Naive thymus-derived CD8-positive, alpha-beta T cell (primary cell): Measurements from ENCODE around the gene SLC23A1. TPM values are rescaled to one million over a fixed set of nuclear protein-coding genes. Genes with fewer than 3 reads are reported as not detected.
A peak's percentile ranks its signal among the peaks of the same experiment; 100 is the strongest.

Experiments
- ATAC-seq, 2 donors: fragments of 150-1000 bp; cut with Tn5 transposase in 1 of 2; sonication (Bioruptor Pico), chemical (Tn5 transposase) in 1 of 2; 1 replicate in 1 of 2; 2 replicates in 1 of 2; pipeline ENCODE4 v1.10.0; 2021; ENCODE audit warnings: mild to moderate bottlenecking in 2 of 2, moderate library complexity in 2 of 2
- POLR2A ChIA-PET: fragments of 350-600 bp; sonication (Branson Sonifier 250); formaldehyde crosslinking; loops from one replicate; lab custom pipeline; 2021; ENCODE audit warnings: antibody characterized with exemption; lab: Charles Lee
- DNase-seq, 10 donors: peaks; one replicate each; pipeline versions ENCODE4 v3.0.0 to v3.0.0-alpha.2; 2020 to 2022
- H3K27ac Mint-ChIP-seq, 10 donors: one replicate each; pipeline ENCODE4 v1.8.0; 2020 to 2022; ENCODE audit warnings: mild to moderate bottlenecking in 10 of 10, mixed read lengths in 10 of 10, moderate library complexity in 4 of 10, inconsistent platforms in 1 of 10
- H3K27me3 Mint-ChIP-seq, 5 donors: one replicate each; pipeline ENCODE4 v1.8.0; 2021 to 2022; ENCODE audit warnings: mixed read lengths in 5 of 5
- H3K36me3 Mint-ChIP-seq, 3 donors: one replicate each; pipeline ENCODE4 v1.8.0; 2020 to 2022; ENCODE audit warnings: mixed read lengths in 3 of 3, mild to moderate bottlenecking in 2 of 3, inconsistent platforms in 1 of 3
- H3K4me1 Mint-ChIP-seq, 4 donors: one replicate each; pipeline ENCODE4 v1.8.0; 2021 to 2022; ENCODE audit warnings: mixed read lengths in 4 of 4
- H3K4me3 Mint-ChIP-seq, 10 donors: one replicate each; pipeline ENCODE4 v1.8.0; 2020 to 2022; ENCODE audit warnings: mild to moderate bottlenecking in 10 of 10, mixed read lengths in 10 of 10, moderate library complexity in 6 of 10, inconsistent platforms in 1 of 10
- H3K9me3 Mint-ChIP-seq, 9 donors: one replicate each; pipeline ENCODE4 v1.8.0; 2020 to 2022; ENCODE audit warnings: mixed read lengths in 9 of 9, mild to moderate bottlenecking in 3 of 9, inconsistent platforms in 1 of 9, moderate library complexity in 1 of 9
- polyA plus RNA-seq, 3 donors: library from polyadenylated mRNA; unstranded; fragments of 300-500 nt; fragmentation: Illumina TruSeq; gene quantifications; one replicate each; pipeline ENCODE4 v1.2.3, GENCODE V29; 2021
- total RNA-seq, 8 experiments: library from RNA in 2 of 8; stranded (reverse) in 2 of 8; gene quantifications; one replicate each; pipeline ENCODE4 v1.2.3 and lab custom pipeline; 2021 to 2026

The SLC23A1 gene
- total and polyA plus RNA-seq, 5 experiments from 2014 or later, result 0.15 to 0.34 TPM; not detected in 3

- Mint-ChIP-seq H3K9me3 (no peaks in the 10 kb centered on the region), H3K36me3 (no peaks in the 10 kb centered on the region), H3K4me3 (peak overlapping the region in 7 of 10 donors; percentile 11 to 93 (median 50)), H3K4me1 (peaks cover 23 to 71% (median 54%) of the 10 kb centered on the region in 4 donors), H3K27me3 (no peaks in the 10 kb centered on the region), H3K27ac (peak overlapping the region in 8 of 10 donors; percentile 43 to 96 (median 94))
- POLR2A ChIA-PET, result no interaction called here
- no peak for DNase-seq
- no peak for ATAC-seq
Measured at GRCh38 chr5:139386050-139386438, 2.9 kb upstream of the SLC23A1 start.

- Mint-ChIP-seq H3K27me3 (no peaks in the 10 kb centered on the region), H3K9me3 (no peaks in the 10 kb centered on the region), H3K4me1 (peaks cover 19 to 64% (median 47%) of the 10 kb centered on the region in 4 donors), H3K36me3 (no peaks in the 10 kb centered on the region), H3K4me3 (peak overlapping the region; percentile 83 to 93 (median 88)), H3K27ac (peak overlapping the region; percentile 88 to 96 (median 94))
- ATAC-seq, result peak; percentile 28 to 44
- peak in 3 of 10 donors; percentile 36 to 44 (median 39) for DNase-seq
- POLR2A ChIA-PET, result interaction anchor here (1.1 kb wide), 1 partner anchor 43 kb away, joined by 3 read pairs; no protein-coding TSS in a partner anchor
Measured at GRCh38 chr5:139385061-139386049, 2.3 kb upstream of the SLC23A1 start.

- ATAC-seq (peak in 1 of 2 donors; percentile 2), DNase-seq (no peak)
- Mint-ChIP-seq H3K4me3 (peak overlapping the region; percentile 83 to 93 (median 88)), H3K9me3 (no peaks in the 10 kb centered on the region), H3K27me3 (no peaks in the 10 kb centered on the region), H3K4me1 (peaks cover 15 to 57% (median 40%) of the 10 kb centered on the region in 4 donors), H3K36me3 (no peaks in the 10 kb centered on the region), H3K27ac (peak overlapping the region; percentile 88 to 96 (median 94))
- POLR2A ChIA-PET, result interaction anchor here (1.1 kb wide), 1 partner anchor 43 kb away, joined by 3 read pairs; no protein-coding TSS in a partner anchor
Measured at GRCh38 chr5:139384591-139385051, 1.5 kb upstream of the SLC23A1 start.

- Mint-ChIP-seq H3K36me3 (no peaks in the 10 kb centered on the region), H3K27ac (peak overlapping the region; percentile 88 to 96 (median 94)), H3K27me3 (no peaks in the 10 kb centered on the region), H3K4me3 (peak overlapping the region in 9 of 10 donors; percentile 83 to 93 (median 88)), H3K9me3 (no peaks in the 10 kb centered on the region), H3K4me1 (peaks cover 14 to 52% (median 36%) of the 10 kb centered on the region in 4 donors)
- ATAC-seq (no peak), DNase-seq (no peak)
- POLR2A ChIA-PET, result interaction anchor here (1.1 kb wide), 1 partner anchor 42 kb away, joined by 3 read pairs; no protein-coding TSS in a partner anchor
Measured at GRCh38 chr5:139383993-139384590, 995 bp upstream of the SLC23A1 start.

GRCh38 chr5:139382807-139383206 lies 290 bp downstream of the SLC23A1 start:
- Mint-ChIP-seq H3K27me3 (no peaks in the 10 kb centered on the region), H3K4me1 (peaks cover 13 to 42% (median 30%) of the 10 kb centered on the region in 4 donors), H3K27ac (no peak overlapping the region), H3K4me3 (no peak overlapping the region), H3K9me3 (no peaks in the 10 kb centered on the region), H3K36me3 (no peaks in the 10 kb centered on the region)
- no peak for ATAC-seq
- POLR2A ChIA-PET, result no interaction called here
- no peak for DNase-seq

GRCh38 chr5:139381837-139382761 lies 998 bp downstream of the SLC23A1 start:
- Mint-ChIP-seq H3K27me3 (no peaks in the 10 kb centered on the region), H3K4me1 (peaks cover 13 to 42% (median 31%) of the 10 kb centered on the region in 4 donors), H3K27ac (no peak overlapping the region), H3K9me3 (no peaks in the 10 kb centered on the region), H3K36me3 (peaks cover 0 to 2% (median 0%) of the 10 kb centered on the region in 3 donors), H3K4me3 (no peak overlapping the region)
- ATAC-seq, result no peak
- DNase-seq, result no peak
- POLR2A ChIA-PET, result interaction anchor here (1.3 kb wide), 1 partner anchor 40 kb away, joined by 3 read pairs; the partner anchor contains the start of gene PAIP2

- POLR2A ChIA-PET, result interaction anchor here (1.1 kb wide), 1 partner anchor 12 kb away, joined by 3 read pairs; no protein-coding TSS in a partner anchor
- H3K27me3 Mint-ChIP-seq, result no peaks in the 10 kb centered on the region
- no peaks in the 10 kb centered on the region for H3K9me3 Mint-ChIP-seq
- H3K27ac Mint-ChIP-seq, result peak overlapping the region in 1 of 10 donors; percentile 59
- ATAC-seq (no peak), DNase-seq (no peak)
- H3K4me1 Mint-ChIP-seq, result peaks cover 7 to 20% (median 12%) of the 10 kb centered on the region in 4 donors
- H3K4me3 Mint-ChIP-seq, result no peak overlapping the region
- peaks cover 0 to 3% (median 2%) of the 10 kb centered on the region in 3 donors for H3K36me3 Mint-ChIP-seq
Measured at GRCh38 chr5:139379626-139380449, 3.3 kb downstream of the SLC23A1 start.

- no peak overlapping the region for H3K4me3 Mint-ChIP-seq
Measured at GRCh38 chr5:139378941-139379361, 4.1 kb downstream of the SLC23A1 start.

GRCh38 chr5:139378101-139378825 lies 4.8 kb downstream of the SLC23A1 start:
- DNase-seq (no peak), ATAC-seq (peak in 1 of 2 donors; percentile 8)
- POLR2A ChIA-PET, result interaction anchor here (0.6 to 1.0 kb wide), 2 partner anchors 36 to 1222 kb away, joined by 3 to 4 read pairs; no protein-coding TSS in a partner anchor
- Mint-ChIP-seq H3K9me3 (no peaks in the 10 kb centered on the region), H3K4me3 (no peak overlapping the region), H3K27ac (no peak overlapping the region), H3K4me1 (peaks cover 0 to 6% (median 4%) of the 10 kb centered on the region in 4 donors), H3K36me3 (peaks cover 0 to 8% (median 3%) of the 10 kb centered on the region in 3 donors), H3K27me3 (no peaks in the 10 kb centered on the region)

More at GRCh38 chr5:139378941-139379361, 4.1 kb downstream of the SLC23A1 start:
- POLR2A ChIA-PET, result interaction anchor here (0.6 kb wide), 1 partner anchor 1222 kb away, joined by 4 read pairs; no protein-coding TSS in a partner anchor
- DNase-seq, result no peak
- no peak for ATAC-seq
- no peaks in the 10 kb centered on the region for H3K27me3 Mint-ChIP-seq
- no peaks in the 10 kb centered on the region for H3K9me3 Mint-ChIP-seq
- peaks cover 0 to 4% (median 3%) of the 10 kb centered on the region in 3 donors for H3K36me3 Mint-ChIP-seq
- peaks cover 0 to 13% (median 6%) of the 10 kb centered on the region in 4 donors for H3K4me1 Mint-ChIP-seq
- H3K27ac Mint-ChIP-seq, result peak overlapping the region in 3 of 10 donors; percentile 59 to 66 (median 65)

- DNase-seq, result no peak
Measured at GRCh38 chr5:139377226-139377625, 5.9 kb downstream of the SLC23A1 start.

More at GRCh38 chr5:139377226-139377625, 5.9 kb downstream of the SLC23A1 start:
- H3K9me3 Mint-ChIP-seq, result no peaks in the 10 kb centered on the region
- no peak overlapping the region for H3K4me3 Mint-ChIP-seq
- peaks cover 0 to 15% (median 3%) of the 10 kb centered on the region in 3 donors for H3K36me3 Mint-ChIP-seq
- H3K27ac Mint-ChIP-seq, result peak overlapping the region in 1 of 10 donors; percentile 19
- no peak for ATAC-seq
- peaks cover 0 to 4% (median 4%) of the 10 kb centered on the region in 4 donors for H3K4me1 Mint-ChIP-seq
- POLR2A ChIA-PET, result interaction anchor here (1.0 kb wide), 1 partner anchor 35 kb away, joined by 3 read pairs; no protein-coding TSS in a partner anchor
- H3K27me3 Mint-ChIP-seq, result no peaks in the 10 kb centered on the region
